GM10847 (cell line): Measurements from ENCODE around the gene PDE4C.

Source experiments
- POLR2A ChIP-seq: IDR thresholded peaks from 2 replicates; pipeline ENCODE4 v1.6.1; 2011; ENCODE audit not compliant: insufficient read length; ENCODE audit errors: extremely low read depth

PDE4C gene

GRCh38 chr19:18262917-18263316 is 36.7 kb upstream of the PDE4C start:
- TF ChIP-seq POLR2A = no peak

- no peak for TF ChIP-seq POLR2A
These were observed 35.9 kb upstream of the PDE4C start for GRCh38 chr19:18262144-18262543.

GRCh38 chr19:18261474-18261873 is 35.2 kb upstream of the PDE4C start:
- TF ChIP-seq POLR2A = no peak

GRCh38 chr19:18259893-18260292 is 33.7 kb upstream of the PDE4C start:
- TF ChIP-seq POLR2A = no peak

GRCh38 chr19:18257503-18258470 is 31.5 kb upstream of the PDE4C start:
- no peak for TF ChIP-seq POLR2A

GRCh38 chr19:18254546-18255503 is 28.6 kb upstream of the PDE4C start:
- TF ChIP-seq POLR2A = no peak

GRCh38 chr19:18253716-18254115 is 27.5 kb upstream of the PDE4C start:
- no peak for TF ChIP-seq POLR2A

- TF ChIP-seq POLR2A = no peak
These were observed 26.9 kb upstream of the PDE4C start for GRCh38 chr19:18253130-18253529.

- TF ChIP-seq POLR2A = no peak
These were observed 26.1 kb upstream of the PDE4C start for GRCh38 chr19:18252370-18252717.

- TF ChIP-seq POLR2A = no peak
These were observed 25.5 kb upstream of the PDE4C start for GRCh38 chr19:18251587-18252369.

GRCh38 chr19:18249834-18250233 is 23.6 kb upstream of the PDE4C start:
- TF ChIP-seq POLR2A = no peak

- TF ChIP-seq POLR2A = no peak
These were observed 19.1 kb upstream of the PDE4C start for GRCh38 chr19:18245297-18245696.

GRCh38 chr19:18239303-18239702 is 13.1 kb upstream of the PDE4C start:
- TF ChIP-seq POLR2A = no peak

- TF ChIP-seq POLR2A = no peak
These were observed 8.0 kb upstream of the PDE4C start for GRCh38 chr19:18234194-18234593.

- no peak for TF ChIP-seq POLR2A
These were observed 7.1 kb upstream of the PDE4C start for GRCh38 chr19:18233224-18233825.

GRCh38 chr19:18232540-18233223 is 6.4 kb upstream of the PDE4C start:
- TF ChIP-seq POLR2A = no peak
